Activated naive CD8-positive, alpha-beta T cell treated with anti-CD3 and anti-CD28 coated beads for 36 hours (primary cell): ENCODE measurements around the gene WWOX. TPM values are rescaled to one million over a fixed set of nuclear protein-coding genes. Genes with fewer than 3 reads are reported as not detected.
"Not testable (repeated sequence)": the region's sequence is repeated elsewhere in the genome, so short reads cannot be mapped to it uniquely, and the experiment has no call there.

Experiments
- DNase-seq: peaks from one replicate; pipeline ENCODE4 v3.0.0; 2021
- H3K27ac Mint-ChIP-seq: one replicate; pipeline ENCODE4 v1.8.0; 2022; ENCODE audit warnings: mild to moderate bottlenecking, moderate library complexity, mixed read lengths
- H3K27me3 Mint-ChIP-seq: one replicate; pipeline ENCODE4 v1.8.0; 2022; ENCODE audit warnings: mild to moderate bottlenecking, mixed read lengths
- H3K36me3 Mint-ChIP-seq: one replicate; pipeline ENCODE4 v1.8.0; 2021; ENCODE audit warnings: mild to moderate bottlenecking, mixed read lengths
- H3K4me1 Mint-ChIP-seq: one replicate; pipeline ENCODE4 v1.8.0; 2021; ENCODE audit warnings: mixed read lengths
- H3K4me3 Mint-ChIP-seq: one replicate; pipeline ENCODE4 v1.8.0; 2022; ENCODE audit warnings: mild to moderate bottlenecking, moderate library complexity, mixed read lengths
- H3K9me3 Mint-ChIP-seq: one replicate; pipeline ENCODE4 v1.8.0; 2022; ENCODE audit warnings: mixed read lengths
- total RNA-seq, 2 experiments: library from RNA; stranded (reverse); gene quantifications; one replicate each; pipeline ENCODE4 v1.2.3, GENCODE V29; 2021

Gene WWOX
- total RNA-seq, 2 experiments from 2014 or later: 20.0 to 23.9 TPM

GRCh38 chr16:78684030-78684611 lies 584.7 kb downstream of the WWOX start:
- H3K4me1 Mint-ChIP-seq: peaks cover 2% of the 10 kb centered on the region
- no peaks in the 10 kb centered on the region for H3K36me3 Mint-ChIP-seq
- no peaks in the 10 kb centered on the region for H3K9me3 Mint-ChIP-seq
- no peaks in the 10 kb centered on the region for H3K27me3 Mint-ChIP-seq
- no peak overlapping the region for H3K4me3 Mint-ChIP-seq
- no peak for DNase-seq
- H3K27ac Mint-ChIP-seq: no peak overlapping the region

DNA sequence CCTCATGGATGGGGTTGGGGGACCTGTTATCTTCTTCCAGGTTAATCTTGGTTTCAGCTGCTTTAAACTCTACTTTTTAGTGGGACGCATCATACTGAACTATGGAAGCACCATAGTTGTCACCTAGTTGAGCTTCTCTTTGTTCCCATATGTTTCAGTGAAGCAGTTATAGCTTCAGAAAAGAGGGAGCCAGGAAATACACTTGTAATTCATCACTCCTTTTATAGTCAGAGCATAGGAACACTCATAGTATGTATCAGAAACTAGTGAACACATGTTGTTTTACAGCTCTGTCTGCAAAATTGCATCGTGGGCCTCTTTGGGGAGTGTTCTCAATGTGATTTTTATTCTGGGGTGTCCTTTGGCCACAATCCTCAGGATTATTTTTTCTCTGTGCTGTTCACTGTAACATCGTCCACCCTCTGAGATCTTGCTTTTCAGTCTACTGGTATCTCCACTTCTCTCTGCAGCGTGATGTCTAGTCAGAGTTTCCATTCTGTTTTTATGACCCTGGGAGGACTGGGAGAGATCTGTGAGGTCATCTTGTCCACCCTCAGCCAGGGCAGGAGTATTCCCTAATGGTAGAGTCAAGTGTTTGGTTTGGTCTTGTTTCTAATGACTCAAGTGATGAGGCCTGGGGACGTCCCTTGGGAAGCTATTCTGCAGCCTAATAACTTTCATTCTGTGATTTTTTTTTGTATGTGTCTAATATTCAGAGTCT lies 585.4 kb downstream of the WWOX start:
- no peak for DNase-seq
- H3K4me3 Mint-ChIP-seq: no peak overlapping the region

DNA sequence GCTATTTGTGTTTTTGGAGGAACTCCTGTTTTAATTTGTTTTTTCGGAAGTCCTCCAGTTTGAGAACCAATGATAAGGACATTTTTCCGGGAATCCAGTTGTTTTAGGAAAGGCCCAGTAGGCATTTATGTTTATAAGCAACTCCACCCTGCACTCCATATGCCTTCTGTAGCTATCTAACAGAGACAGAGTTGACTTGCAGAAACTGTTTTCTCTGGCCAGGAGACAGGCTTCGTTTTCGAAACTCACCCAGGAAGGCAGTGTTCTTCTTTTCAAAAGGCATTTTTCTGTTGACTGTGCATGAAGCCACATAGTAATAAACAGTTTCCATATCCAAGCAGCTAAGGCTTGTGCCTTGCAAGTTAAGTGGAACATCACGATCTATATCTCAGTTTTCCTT lies 587.1 kb downstream of the WWOX start:
- Mint-ChIP-seq H3K27ac (no peak overlapping the region), H3K9me3 (no peaks in the 10 kb centered on the region), H3K27me3 (no peaks in the 10 kb centered on the region), H3K36me3 (no peaks in the 10 kb centered on the region), H3K4me1 (peaks cover 2% of the 10 kb centered on the region), H3K4me3 (no peak overlapping the region)
- no peak for DNase-seq

More for the DNA sequence above, 585.4 kb downstream of the WWOX start:
- no peaks in the 10 kb centered on the region for H3K27me3 Mint-ChIP-seq
- H3K4me1 Mint-ChIP-seq: peaks cover 2% of the 10 kb centered on the region
- no peak overlapping the region for H3K27ac Mint-ChIP-seq
- no peaks in the 10 kb centered on the region for H3K9me3 Mint-ChIP-seq
- no peaks in the 10 kb centered on the region for H3K36me3 Mint-ChIP-seq

- H3K9me3 Mint-ChIP-seq: no peaks in the 10 kb centered on the region
- DNase-seq: no peak
- H3K27me3 Mint-ChIP-seq: no peaks in the 10 kb centered on the region
- H3K4me1 Mint-ChIP-seq: peaks cover 2% of the 10 kb centered on the region
- no peak overlapping the region for H3K27ac Mint-ChIP-seq
- H3K36me3 Mint-ChIP-seq: no peaks in the 10 kb centered on the region
- H3K4me3 Mint-ChIP-seq: no peak overlapping the region
Measured at GRCh38 chr16:78689028-78689427, 589.6 kb downstream of the WWOX start.

- peaks cover 2% of the 10 kb centered on the region for H3K4me1 Mint-ChIP-seq
- no peaks in the 10 kb centered on the region for H3K36me3 Mint-ChIP-seq
- H3K27ac Mint-ChIP-seq: no peak overlapping the region
- DNase-seq: no peak
- no peak overlapping the region for H3K4me3 Mint-ChIP-seq
- H3K9me3 Mint-ChIP-seq: no peaks in the 10 kb centered on the region
- no peaks in the 10 kb centered on the region for H3K27me3 Mint-ChIP-seq
Measured at GRCh38 chr16:78689536-78689935, 590.1 kb downstream of the WWOX start.

GRCh38 chr16:78690510-78690909 lies 591.1 kb downstream of the WWOX start:
- H3K27me3 Mint-ChIP-seq: no peaks in the 10 kb centered on the region
- H3K36me3 Mint-ChIP-seq: no peaks in the 10 kb centered on the region

DNA sequence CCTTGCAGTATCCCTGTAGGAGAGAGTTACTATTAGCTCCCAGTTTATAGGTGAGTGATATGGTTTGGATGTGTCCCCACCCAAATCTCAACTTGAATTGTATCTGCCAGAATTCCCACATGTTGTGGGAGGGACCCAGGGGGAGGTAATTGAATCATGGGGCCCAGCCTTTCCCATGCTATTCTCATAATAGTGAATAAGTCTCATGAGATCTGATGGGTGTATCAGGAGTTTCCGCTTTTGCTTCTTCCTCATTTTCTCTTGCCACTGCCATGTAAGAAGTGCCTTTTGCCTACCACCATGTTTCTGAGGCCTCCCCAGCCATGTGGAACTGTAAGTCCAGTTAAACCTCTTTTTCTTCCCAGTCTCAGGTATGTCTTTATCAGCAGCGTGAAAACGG lies 592.3 kb downstream of the WWOX start:
- not testable (repeated sequence) for H3K36me3 Mint-ChIP-seq, H3K9me3 Mint-ChIP-seq, DNase-seq, H3K27me3 Mint-ChIP-seq, H3K4me1 Mint-ChIP-seq, H3K4me3 Mint-ChIP-seq, H3K27ac Mint-ChIP-seq

More at GRCh38 chr16:78690510-78690909, 591.1 kb downstream of the WWOX start:
- Mint-ChIP-seq H3K4me1 (no peaks in the 10 kb centered on the region), H3K9me3 (no peaks in the 10 kb centered on the region), H3K4me3 (no peak overlapping the region), H3K27ac (no peak overlapping the region)
- DNase-seq: no peak

- no peaks in the 10 kb centered on the region for H3K27me3 Mint-ChIP-seq
- no peak overlapping the region for H3K4me3 Mint-ChIP-seq
- no peaks in the 10 kb centered on the region for H3K4me1 Mint-ChIP-seq
- H3K36me3 Mint-ChIP-seq: no peaks in the 10 kb centered on the region
- no peak overlapping the region for H3K27ac Mint-ChIP-seq
- peaks cover 4% of the 10 kb centered on the region for H3K9me3 Mint-ChIP-seq
- DNase-seq: no peak
Measured at GRCh38 chr16:78693496-78693895, 594.0 kb downstream of the WWOX start.

DNA sequence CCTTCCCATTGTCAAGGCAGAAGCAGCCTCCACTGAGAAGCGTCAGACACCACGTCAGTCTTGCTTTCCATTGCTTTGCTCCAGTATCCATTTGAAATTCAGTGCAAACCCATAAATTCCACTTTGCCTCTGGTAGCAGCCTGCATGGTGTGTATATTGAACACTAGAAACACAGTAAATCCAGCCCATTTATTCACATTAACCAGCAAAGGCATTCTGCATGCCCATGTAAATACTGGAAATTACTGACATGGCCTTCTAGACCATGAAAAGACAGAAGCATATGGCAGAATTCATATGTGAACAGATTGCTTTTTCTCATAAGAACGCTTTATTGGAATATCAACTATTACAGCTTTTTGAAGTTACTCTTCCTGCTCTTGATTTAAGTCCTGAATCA lies 595.0 kb downstream of the WWOX start:
- peaks cover 4% of the 10 kb centered on the region for H3K9me3 Mint-ChIP-seq
- no peaks in the 10 kb centered on the region for H3K27me3 Mint-ChIP-seq
- no peak overlapping the region for H3K27ac Mint-ChIP-seq
- no peaks in the 10 kb centered on the region for H3K36me3 Mint-ChIP-seq
- H3K4me1 Mint-ChIP-seq: no peaks in the 10 kb centered on the region
- DNase-seq: no peak
- H3K4me3 Mint-ChIP-seq: no peak overlapping the region

DNA sequence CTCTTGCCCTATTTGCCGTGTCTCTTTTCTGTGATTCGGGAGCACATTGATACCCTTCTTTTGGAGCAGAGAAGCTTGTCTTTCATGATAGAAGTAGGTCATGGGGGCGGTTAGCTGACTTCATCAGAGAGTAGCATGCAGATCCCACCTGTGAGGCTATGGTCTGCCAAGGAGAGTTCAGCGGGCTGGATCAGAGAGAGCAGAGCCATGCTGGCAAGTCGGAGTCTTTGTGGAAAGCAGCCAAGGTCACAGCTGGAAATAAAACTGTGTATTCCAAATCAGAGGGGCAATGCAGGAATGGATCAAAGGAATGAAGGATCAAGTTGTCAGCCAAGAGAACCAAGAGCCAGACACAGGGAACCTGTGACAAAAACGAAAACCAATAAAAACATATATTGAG lies 595.9 kb downstream of the WWOX start:
- Mint-ChIP-seq H3K4me1 (no peaks in the 10 kb centered on the region), H3K9me3 (peaks cover 4% of the 10 kb centered on the region), H3K27me3 (no peaks in the 10 kb centered on the region), H3K36me3 (no peaks in the 10 kb centered on the region), H3K4me3 (no peak overlapping the region), H3K27ac (no peak overlapping the region)
- DNase-seq: no peak

- no peak for DNase-seq
Measured at GRCh38 chr16:78696797-78697196, 597.3 kb downstream of the WWOX start.

GRCh38 chr16:78697426-78697825 lies 598.0 kb downstream of the WWOX start:
- H3K4me1 Mint-ChIP-seq: no peaks in the 10 kb centered on the region
- H3K4me3 Mint-ChIP-seq: no peak overlapping the region
- H3K27me3 Mint-ChIP-seq: no peaks in the 10 kb centered on the region
- no peaks in the 10 kb centered on the region for H3K36me3 Mint-ChIP-seq
- H3K9me3 Mint-ChIP-seq: peaks cover 4% of the 10 kb centered on the region
- no peak for DNase-seq
- no peak overlapping the region for H3K27ac Mint-ChIP-seq

More at GRCh38 chr16:78696797-78697196, 597.3 kb downstream of the WWOX start:
- Mint-ChIP-seq H3K27ac (no peak overlapping the region), H3K27me3 (no peaks in the 10 kb centered on the region), H3K4me3 (no peak overlapping the region), H3K9me3 (peaks cover 4% of the 10 kb centered on the region), H3K4me1 (no peaks in the 10 kb centered on the region), H3K36me3 (no peaks in the 10 kb centered on the region)

DNA sequence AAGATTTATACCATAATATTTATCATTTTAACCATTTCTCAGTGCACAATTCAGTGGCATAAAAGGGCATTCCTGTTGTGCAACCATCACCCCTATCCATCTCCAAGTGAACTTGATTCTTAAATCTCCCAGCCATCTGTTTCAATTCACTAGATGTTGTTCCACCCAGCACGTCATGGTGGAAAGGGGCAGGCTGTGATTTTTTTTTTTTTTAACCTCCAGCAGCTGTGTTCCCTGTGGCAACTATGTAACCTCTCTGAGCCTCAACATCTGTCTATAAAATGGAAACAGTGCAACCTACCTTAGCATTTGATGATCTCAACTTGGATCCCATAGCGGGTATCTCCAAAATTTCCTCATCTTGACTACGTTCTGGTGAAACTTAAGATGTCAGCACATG lies 604.5 kb downstream of the WWOX start:
- Mint-ChIP-seq H3K9me3 (peaks cover 1% of the 10 kb centered on the region), H3K4me3 (no peak overlapping the region), H3K27me3 (no peaks in the 10 kb centered on the region), H3K27ac (no peak overlapping the region), H3K4me1 (no peaks in the 10 kb centered on the region), H3K36me3 (peaks cover 7% of the 10 kb centered on the region)
- no peak for DNase-seq

DNA sequence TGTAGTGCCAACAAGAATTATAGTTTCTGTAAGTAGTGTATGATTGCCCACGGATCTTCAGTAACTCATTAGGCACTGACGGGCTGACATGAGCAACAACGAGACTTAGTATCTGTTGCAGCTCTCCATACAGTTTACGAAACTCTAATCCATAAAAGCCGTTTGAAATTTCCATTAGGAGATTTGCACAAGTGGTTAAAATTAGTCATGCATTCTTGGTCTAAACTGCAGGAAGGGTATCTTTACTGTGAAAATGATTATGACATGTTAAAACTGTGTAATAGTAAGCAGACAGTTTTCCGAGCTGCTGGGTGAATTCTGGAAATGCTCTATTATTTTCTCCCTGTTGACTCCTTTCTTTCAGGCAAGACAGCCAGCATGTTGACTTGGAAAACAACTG lies 605.0 kb downstream of the WWOX start:
- Mint-ChIP-seq H3K9me3 (peaks cover 1% of the 10 kb centered on the region), H3K36me3 (peaks cover 7% of the 10 kb centered on the region), H3K4me1 (no peaks in the 10 kb centered on the region), H3K27ac (no peak overlapping the region), H3K27me3 (no peaks in the 10 kb centered on the region), H3K4me3 (no peak overlapping the region)
- no peak for DNase-seq

DNA sequence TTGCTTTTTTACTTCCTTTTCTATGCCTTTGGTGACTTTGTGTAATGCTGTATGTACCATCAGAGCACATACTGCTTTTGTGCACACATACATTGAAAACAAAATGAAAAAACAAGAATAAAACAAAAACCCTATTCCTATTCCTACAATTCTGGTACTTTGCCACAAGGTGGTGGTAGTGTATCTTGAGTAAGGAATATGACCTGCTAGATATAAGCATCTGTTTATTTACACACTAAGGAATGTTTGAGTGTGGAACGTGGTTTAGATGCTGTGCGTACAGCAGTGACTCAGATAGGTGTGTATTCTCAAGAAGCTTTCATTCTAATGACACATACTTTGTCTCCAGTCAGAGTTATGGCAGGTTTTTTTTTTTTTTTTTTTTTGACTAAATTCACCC lies 606.2 kb downstream of the WWOX start:
- no peak overlapping the region for H3K27ac Mint-ChIP-seq
- H3K4me3 Mint-ChIP-seq: no peak overlapping the region
- H3K36me3 Mint-ChIP-seq: peaks cover 7% of the 10 kb centered on the region
- no peaks in the 10 kb centered on the region for H3K4me1 Mint-ChIP-seq
- H3K27me3 Mint-ChIP-seq: no peaks in the 10 kb centered on the region
- H3K9me3 Mint-ChIP-seq: peaks cover 1% of the 10 kb centered on the region
- DNase-seq: no peak

DNA sequence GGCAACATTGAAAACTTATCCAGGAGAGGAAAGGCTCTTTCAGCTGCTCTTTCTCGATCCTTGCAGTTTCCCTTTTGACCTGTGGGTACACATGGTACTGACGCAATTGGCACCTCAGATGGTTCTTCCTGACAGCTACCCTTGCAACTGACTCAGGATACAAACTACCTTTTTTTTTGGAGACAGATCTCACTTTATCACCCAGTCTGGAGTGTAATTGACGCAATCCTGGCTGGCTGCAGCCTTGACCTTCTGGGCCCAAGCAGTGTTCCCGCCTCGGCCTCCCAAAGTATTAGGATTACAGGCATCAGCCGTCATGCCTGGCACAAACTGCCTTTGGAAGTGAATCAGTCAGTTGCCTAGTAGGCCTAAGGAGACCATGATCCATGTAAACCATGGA lies 607.2 kb downstream of the WWOX start:
- Mint-ChIP-seq H3K27ac (no peak overlapping the region), H3K27me3 (no peaks in the 10 kb centered on the region), H3K4me1 (no peaks in the 10 kb centered on the region), H3K9me3 (peaks cover 1% of the 10 kb centered on the region), H3K4me3 (no peak overlapping the region), H3K36me3 (peaks cover 7% of the 10 kb centered on the region)
- no peak for DNase-seq
